VCaP (cell line): Measurements from ENCODE around the gene MATN1.

Source experiments
- H3K27ac ChIP-seq: fragments of 450-650 bp; 2 replicates; pipeline ENCODE4 v1.5.1; 2017
- TF ChIP-seq, protein P1 (sequence below): fragments of 450-650 bp; conservative IDR thresholded peaks from 2 replicates; pipeline ENCODE4 v1.5.1; 2017; ENCODE audit warnings: mild to moderate bottlenecking, moderate library complexity

Gene MATN1

DNA sequence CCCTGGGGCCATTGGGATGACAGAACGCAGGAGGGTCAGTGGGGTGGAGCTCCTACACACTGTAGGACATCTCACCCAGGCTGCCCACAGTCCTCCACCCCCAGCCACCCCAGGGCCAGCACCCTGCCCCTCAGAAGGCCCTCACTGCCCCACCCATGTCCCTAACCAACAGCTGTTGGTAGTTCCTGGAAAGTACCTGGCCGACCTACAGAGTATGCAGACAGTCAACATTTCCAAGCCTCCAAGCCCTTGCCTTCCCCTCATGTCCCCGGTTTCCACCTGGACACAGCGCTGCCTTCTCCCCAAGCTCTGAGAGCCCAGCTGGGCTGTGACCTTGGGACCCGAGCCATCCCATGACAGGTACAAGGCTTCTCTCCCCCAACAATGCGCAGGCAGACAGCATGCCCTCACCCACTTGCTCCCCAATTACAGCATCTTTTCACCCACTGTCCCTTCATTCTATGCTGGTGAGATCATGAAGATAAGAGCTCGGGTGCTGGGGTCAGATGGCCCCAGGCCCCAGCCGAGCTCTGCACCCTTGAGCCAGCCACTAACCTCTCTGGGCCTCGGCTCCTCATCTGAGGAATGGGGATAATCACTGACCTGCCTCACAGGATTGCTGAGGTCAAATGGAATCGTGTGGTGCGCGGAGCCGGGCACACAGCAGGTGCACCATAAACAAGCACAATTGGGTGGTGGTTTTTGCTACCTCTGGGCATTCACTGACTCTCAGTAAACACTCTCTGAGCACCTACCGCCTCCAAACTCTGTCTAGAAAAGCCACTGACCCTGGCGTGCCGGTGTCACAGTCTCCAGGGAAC lies 23.0 kb upstream of the MATN1 start:
- no peak overlapping the region for H3K27ac ChIP-seq

DNA sequence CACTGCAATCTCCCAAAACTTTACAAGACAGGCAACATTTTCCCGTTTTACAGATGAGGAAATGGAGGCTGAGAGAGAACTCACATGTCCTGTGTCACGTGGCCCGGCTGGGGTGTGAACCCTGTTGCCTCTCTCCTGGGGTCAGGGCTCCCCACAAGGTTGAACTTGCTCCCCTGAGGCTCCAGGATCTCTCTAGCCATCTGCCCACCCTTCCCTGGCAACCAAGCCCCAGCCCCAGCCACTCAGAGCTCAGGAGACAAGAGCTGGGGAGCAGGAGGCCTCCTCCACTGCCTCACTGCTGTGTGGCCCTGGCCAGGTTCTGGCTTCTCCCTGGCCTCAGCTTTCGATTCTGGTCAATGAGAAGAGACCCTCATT lies 22.4 kb upstream of the MATN1 start:
- no peak overlapping the region for H3K27ac ChIP-seq
- TF ChIP-seq, protein P1, sequence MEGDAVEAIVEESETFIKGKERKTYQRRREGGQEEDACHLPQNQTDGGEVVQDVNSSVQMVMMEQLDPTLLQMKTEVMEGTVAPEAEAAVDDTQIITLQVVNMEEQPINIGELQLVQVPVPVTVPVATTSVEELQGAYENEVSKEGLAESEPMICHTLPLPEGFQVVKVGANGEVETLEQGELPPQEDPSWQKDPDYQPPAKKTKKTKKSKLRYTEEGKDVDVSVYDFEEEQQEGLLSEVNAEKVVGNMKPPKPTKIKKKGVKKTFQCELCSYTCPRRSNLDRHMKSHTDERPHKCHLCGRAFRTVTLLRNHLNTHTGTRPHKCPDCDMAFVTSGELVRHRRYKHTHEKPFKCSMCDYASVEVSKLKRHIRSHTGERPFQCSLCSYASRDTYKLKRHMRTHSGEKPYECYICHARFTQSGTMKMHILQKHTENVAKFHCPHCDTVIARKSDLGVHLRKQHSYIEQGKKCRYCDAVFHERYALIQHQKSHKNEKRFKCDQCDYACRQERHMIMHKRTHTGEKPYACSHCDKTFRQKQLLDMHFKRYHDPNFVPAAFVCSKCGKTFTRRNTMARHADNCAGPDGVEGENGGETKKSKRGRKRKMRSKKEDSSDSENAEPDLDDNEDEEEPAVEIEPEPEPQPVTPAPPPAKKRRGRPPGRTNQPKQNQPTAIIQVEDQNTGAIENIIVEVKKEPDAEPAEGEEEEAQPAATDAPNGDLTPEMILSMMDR, result no peak

More for the DNA sequence above, 23.0 kb upstream of the MATN1 start:
- TF ChIP-seq, protein P1, result no peak

DNA sequence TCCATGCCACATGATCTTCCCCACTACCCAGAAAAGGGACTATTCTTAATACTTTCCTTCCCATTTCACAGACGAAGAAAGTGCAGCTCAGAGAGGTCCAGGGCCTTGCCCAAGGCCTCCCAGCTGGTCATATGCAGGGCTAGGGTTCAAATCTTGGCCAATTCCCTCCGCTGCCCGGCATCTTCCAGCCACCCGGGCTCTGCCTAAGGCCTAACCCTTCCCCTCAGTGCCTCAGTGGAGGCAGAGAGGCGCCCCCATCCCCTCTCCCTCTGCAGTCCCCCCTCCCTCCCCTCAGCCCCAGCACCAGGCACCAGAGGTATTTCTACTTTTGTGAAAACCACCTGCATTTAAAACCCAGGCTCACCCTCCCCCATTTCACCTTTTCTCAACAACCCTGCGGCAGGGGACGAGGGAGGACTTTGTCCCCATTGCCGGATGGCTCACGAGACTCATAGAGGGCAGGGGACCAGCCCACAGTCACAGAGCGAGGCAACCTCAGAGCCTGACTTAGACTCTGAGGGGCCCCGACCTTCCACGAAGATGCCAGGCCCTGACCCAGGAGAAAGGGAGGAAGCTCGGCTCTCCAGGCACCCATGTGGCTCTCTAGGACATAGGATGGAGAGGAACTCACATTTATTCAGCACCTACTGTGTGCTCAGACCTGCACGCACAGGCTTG lies 21.9 kb upstream of the MATN1 start:
- H3K27ac ChIP-seq, result no peak overlapping the region
- TF ChIP-seq, protein P1, result no peak

DNA sequence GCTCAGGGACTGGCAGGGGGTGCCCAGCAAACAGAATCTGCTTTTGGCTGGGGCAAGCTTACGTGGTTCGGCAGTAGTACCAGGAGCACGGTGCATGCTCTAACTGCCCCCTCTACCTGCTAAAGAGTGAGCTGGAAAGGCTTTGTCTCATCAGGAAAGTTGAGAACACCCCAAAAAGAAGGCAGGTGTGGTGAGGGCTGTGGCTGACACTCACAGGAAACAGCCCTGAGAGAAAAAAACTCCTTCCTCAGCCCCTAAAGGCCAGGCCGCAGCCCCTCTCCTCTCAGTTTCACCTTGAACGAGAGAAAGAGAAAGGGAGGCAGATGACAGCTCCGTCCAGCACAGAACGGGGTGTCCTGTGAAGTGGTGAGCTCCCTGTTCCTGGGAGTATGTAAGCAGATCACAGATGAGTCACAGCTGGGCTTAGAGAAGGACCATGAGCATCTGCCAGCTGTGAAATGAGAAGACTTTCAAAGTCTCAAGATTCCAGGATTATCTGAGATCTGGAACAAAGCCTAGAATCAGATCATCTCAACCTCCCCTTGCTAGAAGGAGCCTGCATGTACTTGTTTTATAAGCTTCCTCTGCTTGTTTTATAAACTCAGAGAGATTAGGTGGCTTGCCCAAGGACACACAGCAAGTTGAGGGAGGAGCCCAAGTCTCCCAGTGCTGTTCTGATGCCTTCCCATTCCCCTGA lies 20.8 kb upstream of the MATN1 start:
- TF ChIP-seq, protein P1, result no peak
- H3K27ac ChIP-seq, result no peak overlapping the region

DNA sequence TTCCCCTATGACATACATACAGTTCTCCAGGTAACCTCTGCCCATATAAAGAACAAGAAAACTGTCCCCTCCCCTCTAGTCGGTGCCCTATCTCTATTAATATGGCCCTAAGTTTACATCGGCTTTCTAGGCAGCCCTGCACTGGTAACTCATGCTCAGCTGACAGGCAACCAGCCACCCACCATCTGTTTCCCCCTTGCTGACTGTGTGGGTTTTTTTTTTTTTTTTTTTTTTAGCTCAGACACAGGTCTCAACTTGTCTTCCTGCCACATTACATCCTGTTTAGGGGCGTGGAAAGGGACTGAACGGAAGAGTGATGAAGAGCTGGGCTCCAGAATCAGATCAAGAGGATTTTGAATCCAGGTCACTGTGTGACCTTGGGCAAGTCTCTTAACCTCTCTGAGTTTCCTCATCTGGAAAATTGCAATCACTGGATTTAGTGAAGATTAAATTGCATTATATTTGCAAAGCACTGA lies 20.2 kb upstream of the MATN1 start:
- TF ChIP-seq, protein P1, result no peak
- no peak overlapping the region for H3K27ac ChIP-seq

DNA sequence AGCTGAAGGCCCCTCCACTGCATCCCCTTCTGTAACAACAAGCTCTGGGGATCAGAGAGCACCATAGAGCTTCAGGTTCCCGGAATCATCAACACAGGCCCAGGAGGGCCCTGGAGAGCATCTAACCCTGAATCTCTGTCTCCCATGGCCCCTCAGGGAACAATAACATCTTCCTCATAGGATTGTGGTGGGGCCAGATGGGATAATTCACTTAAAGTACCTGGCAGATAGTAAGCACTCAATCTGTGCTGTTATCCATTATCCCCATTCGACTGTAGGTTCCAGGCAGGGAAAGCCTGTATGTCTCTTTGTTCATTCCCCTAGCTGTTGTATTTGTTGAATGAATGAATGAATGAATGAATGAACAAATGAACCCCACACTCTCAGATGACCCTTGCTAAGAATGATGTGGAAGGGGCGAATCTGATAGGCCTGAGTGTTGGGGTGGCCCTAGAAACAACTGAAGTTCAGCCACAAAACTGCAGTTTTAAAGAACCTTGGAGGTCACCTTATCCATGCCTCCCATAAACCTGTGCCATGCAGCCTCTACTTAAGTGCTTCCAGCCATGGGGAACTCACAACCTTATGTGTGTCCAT lies 19.7 kb upstream of the MATN1 start:
- H3K27ac ChIP-seq, result no peak overlapping the region

More for the DNA sequence above, 19.7 kb upstream of the MATN1 start:
- TF ChIP-seq, protein P1, result no peak
